Activated CD8-positive, alpha-beta memory T cell treated with anti-CD3 and anti-CD28 coated beads, Interleukin-2, amount 50 U/mL, for 48 hours (primary cell): Measurements from ENCODE around the gene CDC42EP3.

ENCODE experiments used
- DNase-seq: peaks from one replicate; pipeline ENCODE4 v3.0.0-alpha.2; 2020

CDC42EP3 gene

DNA sequence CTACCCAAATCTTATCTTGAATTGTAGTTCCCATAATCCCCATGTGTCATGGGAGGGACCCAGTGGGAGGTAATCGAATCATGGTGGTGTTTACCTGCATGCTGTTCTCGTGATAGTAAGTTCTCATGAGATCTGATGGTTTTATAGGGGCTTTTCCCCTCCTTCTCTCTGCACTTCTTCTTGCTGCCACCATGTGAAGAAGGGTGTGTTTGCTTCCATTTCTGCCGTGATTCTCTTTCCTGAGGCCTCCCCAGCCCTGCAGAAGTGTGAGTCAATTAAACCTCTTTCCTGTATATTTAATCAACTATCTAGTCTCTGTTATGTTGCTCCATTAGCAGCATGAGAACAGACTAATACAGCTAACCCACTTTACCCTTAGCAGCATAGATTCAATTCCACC lies 37.6 kb downstream of the CDC42EP3 start:
- no peak for DNase-seq

DNA sequence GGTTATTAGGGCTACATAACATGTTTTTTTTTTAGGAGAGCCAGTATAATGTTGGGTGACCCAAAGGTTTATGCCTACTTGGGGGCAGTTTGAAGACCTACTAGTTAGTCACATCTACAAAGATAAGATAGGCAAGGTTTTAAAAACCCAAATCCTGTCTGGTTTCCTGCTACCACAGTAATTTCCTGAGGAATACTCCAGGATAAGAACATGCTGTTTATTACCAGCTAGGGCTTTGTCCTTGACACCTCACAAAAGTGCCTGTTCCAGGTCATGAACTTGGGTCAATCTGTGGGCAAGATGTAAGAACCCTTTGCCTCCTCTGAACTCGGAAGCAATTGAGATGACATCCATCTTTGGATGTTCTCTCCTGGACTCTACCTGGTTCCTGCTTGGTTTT lies 38.2 kb downstream of the CDC42EP3 start:
- DNase-seq = no peak

DNA sequence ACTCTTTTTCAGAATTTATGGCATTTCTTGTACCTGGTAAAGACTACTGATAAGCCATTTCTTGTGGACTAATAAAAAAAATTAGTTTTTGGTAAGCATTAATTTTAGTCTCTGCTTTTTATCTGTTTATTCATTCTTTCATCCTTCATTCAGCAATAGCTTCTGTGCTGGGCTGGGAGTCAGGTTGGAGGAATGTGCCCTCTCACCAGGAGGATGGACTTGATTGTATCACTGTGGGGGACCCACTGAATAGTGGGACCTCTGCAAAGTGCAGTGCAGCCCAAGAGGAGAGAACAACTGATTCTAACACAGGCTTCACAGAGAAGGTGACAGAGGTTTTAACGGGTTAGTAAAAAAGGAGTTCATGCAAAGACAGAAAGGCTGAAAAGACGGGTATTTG lies 39.1 kb downstream of the CDC42EP3 start:
- no peak for DNase-seq

DNA sequence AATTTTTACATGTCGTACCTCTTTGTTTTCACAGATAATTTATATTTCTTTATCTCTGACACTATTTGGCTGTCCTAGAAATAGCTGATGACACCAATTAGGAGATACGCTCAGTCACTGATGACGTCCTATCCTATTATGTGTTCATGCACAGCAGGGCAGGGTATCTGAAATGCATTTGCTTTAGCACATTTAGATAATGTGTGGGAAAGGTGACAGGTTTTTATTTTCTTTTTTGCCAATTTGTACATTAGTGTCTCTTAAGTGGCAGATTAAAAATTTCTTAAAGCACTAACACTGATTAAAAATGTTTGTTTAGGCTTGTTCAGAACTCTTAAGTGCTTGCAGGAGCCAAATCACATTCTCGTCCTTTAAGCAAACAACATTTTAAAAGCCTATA lies 39.7 kb downstream of the CDC42EP3 start:
- no peak for DNase-seq

DNA sequence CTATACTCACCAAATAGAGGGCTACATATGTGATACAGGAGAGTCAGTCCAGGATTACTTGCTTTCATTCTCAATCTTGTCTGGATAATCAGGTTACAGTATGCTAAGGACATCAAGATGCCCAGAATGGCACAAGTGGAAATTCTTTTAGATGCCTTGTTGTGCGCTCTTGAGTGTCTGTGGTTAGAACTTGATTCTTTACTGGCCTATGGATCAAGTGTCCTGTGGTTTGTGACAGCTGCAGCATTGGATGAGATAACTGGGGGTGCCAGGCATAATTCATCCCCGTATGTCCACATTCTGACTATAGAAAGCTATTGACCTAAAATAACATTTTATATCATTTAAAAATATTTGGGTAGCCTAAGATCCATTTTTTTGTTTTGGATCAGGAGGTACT lies 40.1 kb downstream of the CDC42EP3 start:
- no peak for DNase-seq

DNA sequence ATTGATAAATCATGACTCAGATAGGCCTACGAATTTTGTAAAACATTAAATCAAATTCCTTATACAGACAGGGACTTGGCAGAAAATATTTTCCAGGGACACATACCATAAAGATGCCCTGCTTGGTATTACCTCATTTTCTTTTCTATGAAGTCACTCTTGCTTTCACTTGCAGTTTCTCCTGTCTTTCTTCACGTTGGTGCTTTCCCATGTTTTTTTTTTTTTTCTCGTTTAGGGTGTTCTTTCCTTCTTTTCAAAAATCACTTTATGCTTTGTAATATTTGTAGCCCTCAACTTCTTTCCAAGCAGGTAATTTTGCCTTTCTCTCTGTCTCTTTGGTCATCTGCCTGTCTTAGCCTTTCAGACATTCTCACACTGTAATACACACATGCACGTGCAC lies 40.7 kb downstream of the CDC42EP3 start:
- no peak for DNase-seq

DNA sequence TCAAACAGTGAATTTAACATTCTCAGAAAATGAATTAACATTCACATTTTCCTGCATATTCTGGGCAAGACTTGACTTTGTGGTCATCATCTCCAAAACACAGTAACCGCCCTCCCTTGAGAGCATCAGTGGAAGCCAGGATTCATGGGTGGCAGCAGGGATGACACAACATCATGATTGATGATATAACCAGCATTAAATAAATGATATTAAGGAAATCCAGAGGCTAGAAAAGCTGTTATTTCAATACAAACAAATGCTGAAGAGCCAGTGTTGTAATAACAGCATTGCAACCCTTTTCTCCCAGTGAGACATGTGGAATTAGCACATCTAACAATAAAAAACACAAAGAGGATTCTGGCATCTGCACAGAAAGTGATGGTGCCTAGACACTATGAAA lies 41.1 kb downstream of the CDC42EP3 start:
- no peak for DNase-seq

DNA sequence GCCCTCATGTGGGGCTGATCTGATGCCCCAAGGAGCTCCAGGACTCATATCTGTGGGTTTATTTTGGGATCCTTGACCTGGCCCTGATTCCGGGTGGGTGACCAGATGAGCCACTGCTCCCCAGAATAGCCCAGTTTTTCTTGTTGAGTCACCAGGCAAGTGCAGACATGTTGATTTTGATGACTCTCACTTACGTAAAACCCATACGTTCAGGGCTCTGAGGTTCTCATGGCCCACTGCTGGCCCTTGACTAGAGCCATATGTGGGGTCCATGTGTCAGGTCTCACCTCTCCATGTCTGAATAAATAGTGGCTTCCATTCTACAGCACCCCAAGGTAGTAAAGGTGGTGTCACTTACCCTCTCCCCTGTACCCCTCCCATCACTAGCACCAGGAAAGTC lies 41.9 kb downstream of the CDC42EP3 start:
- DNase-seq = no peak

DNA sequence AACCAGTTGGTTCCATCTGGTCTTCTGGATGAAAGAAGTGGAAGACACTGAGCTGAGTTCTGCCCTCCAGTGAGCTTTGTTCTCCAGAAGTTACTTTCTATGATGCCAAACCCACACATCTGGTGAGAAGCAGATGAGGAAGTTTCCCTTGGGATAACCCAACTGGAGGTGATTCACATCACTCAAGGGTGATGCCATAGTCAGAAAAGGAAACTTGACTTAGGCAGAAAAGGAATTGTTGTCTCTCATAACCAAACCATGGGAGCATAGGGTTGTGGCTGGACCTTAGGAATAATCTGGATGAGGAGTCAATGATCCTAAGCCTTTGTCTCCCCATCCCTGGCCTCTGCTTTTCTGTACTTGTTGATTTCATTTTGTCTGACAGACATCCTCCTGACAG lies 43.7 kb downstream of the CDC42EP3 start:
- no peak for DNase-seq

DNA sequence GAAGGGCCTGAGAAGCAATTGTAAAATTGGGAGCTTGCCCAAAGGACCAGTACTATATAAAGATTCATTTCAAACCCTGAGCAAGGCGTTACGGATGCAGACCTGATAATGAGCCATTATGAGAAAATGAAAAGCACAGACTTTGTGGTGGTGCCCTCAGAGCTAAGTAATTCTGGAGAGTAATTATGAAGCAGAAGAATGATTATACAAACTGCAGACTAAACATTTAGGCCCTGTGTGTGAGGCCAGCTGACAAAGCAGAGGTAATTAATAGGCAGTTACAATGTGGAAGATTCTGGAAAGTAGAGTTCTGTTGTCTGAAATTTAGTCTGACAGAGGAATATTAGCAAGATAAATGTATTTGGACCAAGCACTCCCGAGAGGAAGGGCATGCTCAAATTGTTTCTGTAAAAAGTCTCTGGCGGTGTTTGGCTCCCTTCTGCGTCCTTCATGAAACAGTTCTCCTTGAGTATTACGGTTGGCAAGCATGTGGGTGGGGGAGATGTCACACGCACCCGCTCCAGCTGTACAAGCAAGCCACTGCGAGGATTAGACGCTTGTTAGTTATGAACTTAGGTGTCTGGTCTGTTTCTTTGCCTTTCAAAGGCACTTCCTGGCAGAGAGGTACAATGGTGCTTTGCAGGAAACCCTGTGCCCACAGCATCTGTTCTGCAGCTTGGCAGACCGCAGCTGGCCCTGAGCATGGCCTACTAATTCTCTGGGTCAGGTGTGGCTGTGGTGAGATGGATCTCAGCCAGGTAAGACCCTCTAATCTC lies 45.5 kb downstream of the CDC42EP3 start:
- no peak for DNase-seq

DNA sequence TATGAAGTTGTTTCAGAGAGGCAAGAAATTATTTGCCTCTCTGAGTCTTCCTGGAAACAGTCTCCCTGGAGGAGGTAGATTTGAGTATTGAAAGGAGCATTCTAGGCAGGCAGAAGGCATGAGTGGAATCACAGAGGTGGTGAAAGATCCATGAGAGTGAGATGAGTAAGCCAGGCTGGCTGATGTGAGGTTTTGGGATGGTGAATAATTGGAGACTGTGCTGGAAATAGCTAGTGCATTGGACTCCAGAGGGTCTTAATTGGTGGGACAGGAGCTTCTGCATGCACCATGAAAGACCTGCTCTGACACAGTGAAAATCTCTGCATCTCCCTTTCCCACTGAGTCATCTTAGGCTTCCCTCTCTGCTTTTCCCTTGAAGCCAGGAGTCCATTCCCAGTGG lies 46.3 kb downstream of the CDC42EP3 start:
- no peak for DNase-seq

DNA sequence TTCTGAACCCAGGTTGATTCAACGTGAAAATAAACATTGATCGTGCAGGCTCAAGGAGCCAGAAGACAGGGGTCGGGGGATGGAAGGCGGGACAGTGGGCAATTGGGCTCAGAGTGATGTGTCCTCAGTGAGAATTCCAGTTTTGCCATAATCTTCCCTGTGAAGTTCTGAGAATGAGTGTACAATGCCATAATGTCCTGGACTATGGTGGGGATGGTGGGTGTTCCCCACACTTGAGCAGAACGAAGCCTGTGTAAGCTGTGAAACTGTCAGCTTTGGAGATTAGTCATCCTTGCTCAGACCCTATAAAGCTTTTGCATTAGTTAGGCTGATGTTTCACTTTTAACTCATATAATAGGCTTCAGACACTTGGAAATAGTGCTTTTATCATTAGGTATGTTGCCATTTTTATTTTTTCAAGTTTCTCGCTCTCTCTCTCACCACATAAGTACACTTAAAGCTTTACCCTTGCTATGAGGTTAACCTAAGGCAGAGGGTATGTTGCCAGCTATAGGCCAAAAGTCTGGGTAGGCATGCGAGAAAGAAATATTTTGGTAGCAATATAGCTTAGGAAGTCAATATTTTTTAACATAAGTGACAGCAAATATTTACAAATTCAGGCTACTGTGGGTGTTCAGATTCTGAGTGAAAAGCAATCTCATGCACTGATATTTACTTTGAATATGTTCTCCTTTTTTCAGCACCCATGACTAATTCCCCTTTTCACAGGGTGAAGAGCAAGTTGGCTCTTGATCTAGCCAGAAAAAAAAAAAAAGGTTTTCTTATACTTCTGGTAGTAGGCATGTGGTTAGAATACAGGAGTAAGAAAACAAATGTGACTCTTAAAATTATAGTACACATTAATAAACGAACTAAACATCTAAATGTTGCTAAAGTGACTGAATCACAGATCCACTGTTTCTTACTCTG lies 47.2 kb downstream of the CDC42EP3 start:
- DNase-seq = no peak

DNA sequence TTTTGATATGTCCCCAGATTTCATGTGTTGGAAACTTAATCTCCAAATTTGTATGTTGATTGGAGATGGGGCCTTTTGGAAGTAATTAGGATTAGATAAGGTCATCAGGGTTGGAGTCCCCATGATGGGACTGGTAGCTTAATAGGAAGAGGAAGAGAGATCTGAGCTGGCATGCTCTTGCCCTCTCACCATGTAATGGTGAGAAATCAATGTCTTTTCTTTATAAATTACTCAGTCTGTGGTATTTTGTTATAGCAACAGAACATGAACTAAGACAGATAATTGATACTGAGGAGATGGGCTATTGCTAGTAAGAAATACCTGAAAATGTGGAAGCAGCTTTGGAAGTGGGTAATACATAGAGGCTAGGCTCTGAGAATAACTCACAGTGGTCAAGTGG lies 48.0 kb downstream of the CDC42EP3 start:
- no peak for DNase-seq

DNA sequence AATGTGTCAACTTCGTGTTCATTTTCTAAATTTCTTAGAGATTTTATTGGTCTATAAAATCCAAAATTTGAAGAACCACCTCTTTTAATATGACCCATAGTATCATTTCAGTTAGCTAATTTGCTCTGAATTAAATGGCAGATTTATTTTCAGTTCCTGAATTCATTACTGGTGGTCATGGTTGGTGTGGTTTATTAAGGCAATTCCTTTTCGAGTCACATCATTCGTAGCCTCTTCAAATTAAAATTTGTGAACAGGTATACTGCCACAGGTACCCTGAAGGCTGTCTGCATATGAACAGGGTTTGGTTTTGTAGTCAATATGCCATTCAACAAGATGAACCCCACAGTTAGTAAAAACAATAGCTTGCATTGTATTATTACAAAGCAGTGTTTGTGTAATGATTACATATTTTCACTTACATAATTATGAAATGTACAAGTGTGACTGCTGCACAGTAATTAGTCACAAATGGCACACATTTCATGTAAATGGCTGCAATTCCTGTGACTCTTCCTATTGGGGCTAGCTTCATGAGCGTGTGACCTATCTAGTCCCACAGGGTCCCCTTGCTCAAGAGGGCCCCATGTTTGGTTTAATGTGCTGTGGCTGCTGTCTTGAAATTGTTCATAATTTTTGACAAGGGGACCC lies 48.9 kb downstream of the CDC42EP3 start:
- DNase-seq = no peak

DNA sequence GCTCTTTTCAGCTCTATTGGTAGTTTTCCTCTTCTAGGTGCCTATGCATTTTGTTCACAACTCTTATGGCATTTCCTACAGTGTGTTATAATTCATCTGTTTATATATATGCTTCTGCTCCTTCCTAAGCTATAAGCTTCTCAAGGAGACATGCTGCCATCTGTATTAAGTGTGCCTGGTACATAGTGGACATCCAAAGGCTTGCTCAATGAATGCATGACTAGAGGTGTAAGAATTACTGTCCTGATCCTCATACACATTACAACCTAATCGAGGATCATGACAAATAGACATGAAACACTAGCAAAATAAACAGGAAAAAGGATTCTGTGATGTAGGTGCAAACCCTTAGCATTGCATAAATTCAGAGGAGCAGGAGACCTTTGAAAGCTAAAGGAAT lies 50.2 kb downstream of the CDC42EP3 start:
- DNase-seq = no peak

DNA sequence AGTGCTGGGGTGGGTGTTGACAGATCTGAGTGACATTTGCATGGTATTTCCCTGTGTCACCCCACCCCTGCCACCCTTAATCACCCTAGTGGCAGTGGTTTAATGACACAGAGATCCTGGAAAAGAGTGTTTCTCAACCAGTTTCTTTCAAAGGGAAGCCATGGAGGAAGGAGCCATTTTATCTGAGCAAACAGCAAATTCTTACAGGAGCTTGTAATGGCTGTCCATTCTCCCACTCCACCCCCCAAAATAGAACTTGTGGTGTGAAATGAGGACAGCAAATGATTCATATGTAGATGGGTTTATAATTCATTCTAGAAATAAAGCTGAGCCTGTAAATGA lies 51.5 kb downstream of the CDC42EP3 start:
- no peak for DNase-seq

DNA sequence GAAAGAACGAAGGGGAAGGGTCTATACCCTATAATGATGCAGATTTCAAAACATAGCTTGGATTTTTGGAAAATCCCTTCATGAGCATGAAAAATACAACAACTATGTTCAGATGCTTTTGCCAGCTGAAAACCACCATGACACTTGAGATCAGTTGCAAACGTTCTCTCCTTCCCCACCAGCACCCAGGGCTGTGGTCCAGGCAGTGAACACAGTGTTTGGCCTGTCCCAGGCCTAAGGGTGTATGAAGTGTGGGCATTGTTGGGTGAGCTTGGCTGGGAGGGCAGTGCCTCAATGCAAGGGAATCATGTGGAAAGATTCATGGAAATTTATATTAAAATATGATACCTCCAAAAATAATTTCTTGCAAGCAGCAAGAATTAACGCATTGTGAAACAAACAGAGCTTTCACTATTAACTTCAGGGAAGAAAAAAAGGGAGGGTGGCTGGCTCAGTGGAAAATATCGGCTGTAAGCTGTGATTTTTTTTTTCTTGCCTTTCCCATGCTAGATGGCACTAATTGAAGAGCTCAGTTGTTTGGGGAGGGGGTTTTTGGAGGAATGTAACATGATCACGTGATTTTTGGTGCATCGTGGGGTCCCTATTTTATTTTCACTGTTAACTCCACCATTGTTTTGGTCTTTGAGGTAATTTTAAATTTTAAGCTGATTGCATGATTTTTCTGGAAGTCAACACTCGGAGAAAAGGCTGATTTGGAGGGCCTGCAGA lies 52.0 kb downstream of the CDC42EP3 start:
- DNase-seq = no peak

DNA sequence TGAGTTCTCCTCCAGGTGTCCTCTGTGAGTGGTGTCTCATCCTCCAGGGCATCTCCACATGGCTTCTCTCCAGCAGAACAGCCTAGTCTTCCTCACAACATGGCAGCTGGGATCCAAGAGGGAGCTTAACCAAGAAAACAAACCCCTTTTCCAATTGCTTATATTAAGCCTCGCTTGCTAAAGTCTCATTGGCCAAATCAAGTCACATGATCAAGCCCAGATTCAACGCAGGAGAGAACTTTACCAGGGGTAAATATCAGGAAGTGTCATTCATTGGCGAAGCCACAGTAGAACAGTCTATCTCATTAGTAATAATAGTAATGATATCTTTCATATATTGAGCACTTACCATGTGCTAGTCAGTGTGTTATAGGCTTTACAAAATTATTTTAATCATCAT lies 53.1 kb downstream of the CDC42EP3 start:
- DNase-seq = no peak

DNA sequence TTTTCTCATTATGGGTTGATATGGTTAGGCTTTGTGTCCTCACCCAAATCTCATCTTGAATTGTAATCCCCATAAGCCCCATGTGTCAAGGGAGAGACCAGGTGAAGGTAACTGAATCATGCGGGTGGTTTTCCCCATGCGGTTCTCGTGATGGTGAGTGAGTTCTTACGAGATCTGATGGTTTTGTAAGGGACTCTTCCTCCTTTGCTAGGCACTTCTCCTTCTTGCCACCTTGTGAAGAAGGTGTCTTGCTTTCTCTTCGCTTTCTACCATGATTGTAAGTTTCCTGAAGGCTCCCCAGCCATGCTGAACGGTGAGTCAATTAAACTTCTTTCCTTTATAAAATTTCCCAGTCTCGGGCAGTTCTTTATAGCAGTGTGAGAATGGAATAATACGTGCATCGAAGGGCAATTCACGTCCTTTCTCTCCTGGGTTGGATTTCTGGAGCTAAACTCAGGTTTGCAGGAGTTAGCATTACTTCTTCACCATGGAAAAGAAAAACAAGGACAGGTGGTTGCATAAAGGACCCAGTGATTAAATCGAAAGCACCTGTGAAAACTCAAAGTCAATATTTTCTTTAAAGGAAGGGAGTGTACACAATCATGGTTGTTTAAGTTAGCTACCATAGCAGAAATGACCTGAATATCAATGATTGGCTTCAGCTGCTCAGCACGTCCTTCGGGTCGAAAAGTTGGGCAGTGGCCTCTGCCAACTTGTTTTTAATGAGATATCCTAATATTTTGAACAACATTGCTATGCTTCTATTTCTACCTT lies 54.1 kb downstream of the CDC42EP3 start:
- DNase-seq = no peak

DNA sequence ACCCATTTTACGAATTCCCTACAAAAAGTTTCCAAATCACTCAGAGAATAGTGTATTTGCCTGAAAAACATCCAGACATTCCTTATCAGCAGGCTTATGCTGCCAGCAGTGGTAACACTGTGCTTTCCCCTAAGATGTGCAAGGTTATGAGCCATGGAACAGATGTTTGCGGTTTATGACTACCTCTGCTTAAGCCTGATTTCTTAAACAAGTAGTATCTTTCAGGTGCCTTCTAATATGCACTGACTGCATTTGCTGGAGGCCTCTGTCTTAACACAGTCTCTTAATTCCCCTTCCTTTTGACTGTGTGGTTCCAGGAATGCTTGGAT lies 54.8 kb downstream of the CDC42EP3 start:
- DNase-seq = no peak

DNA sequence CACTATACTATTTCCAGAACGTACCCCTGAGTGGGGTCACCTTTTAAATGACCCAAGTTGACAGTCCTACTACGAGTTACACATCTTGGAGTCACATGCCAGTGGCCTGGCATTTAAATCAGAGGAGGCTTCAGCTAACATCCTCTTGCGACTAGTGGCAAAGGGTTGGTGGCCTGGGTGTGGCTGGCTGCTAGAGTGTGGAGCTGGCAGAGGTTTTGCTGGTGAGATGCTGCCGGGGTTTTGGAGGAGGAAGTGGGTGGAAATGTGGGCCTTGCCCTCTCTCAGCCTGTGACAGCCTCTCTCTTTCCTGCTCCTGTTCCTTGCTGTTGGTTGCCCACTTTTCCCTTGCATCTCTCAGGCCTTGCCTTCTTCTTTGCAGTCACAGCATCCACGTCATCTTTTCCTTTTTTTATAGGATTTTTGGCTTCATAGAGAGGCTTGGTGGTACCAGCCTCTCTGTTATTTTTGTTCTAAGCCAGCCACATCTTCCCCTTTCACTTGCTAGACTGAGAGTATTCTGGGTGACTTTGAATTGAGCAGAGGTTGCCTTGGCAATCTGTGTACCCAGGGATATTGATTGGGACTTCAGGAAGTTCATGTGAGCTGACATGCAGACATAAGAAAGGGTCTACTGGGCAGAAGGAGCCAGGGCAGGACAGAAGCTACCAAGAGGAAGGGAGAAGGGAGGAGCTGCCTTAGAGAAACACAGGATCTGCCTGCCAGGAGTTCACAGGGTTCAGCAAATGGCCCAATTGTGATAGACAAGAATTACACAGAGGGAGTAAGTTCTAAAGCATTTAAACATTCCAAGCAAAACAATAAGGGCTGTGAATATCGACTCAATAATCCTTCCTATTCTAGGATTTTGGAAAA lies 55.4 kb downstream of the CDC42EP3 start:
- DNase-seq = no peak
